Neural crest cell (in vitro differentiated cells): ENCODE measurements around the gene UCN2. TPM values are rescaled to one million over a fixed set of nuclear protein-coding genes. Genes with fewer than 3 reads are reported as not detected.

Experiments used
- DNase-seq: peaks from one replicate; pipeline ENCODE4 v3.0.0; 2021; ENCODE audit warnings: low read depth, mixed read lengths, low spot score
- H3K27ac Mint-ChIP-seq: one replicate; pipeline ENCODE4 v1.8.0; 2021; ENCODE audit warnings: mild to moderate bottlenecking, mixed read lengths; ENCODE audit not compliant: unreplicated experiment
- H3K27me3 Mint-ChIP-seq: 2 replicates; pipeline ENCODE4 v1.8.0; 2021; ENCODE audit warnings: low read depth, mild to moderate bottlenecking, mixed read lengths
- H3K36me3 Mint-ChIP-seq: 2 replicates; pipeline ENCODE4 v1.8.0; 2021; ENCODE audit warnings: low read depth, mild to moderate bottlenecking, mixed read lengths
- H3K4me1 Mint-ChIP-seq: 2 replicates; pipeline ENCODE4 v1.8.0; 2021; ENCODE audit warnings: mixed read lengths
- H3K4me3 Mint-ChIP-seq: one replicate; pipeline ENCODE4 v1.8.0; 2021; ENCODE audit warnings: mild to moderate bottlenecking, mixed read lengths
- H3K9me3 Mint-ChIP-seq: 2 replicates; pipeline ENCODE4 v1.8.0; 2021; ENCODE audit warnings: mixed read lengths
- CTCF ChIP-seq: fragments of 200-600 bp; sonication (generic); conservative IDR thresholded peaks from 2 replicates; pipeline ENCODE4 v1.5.0; 2021; ENCODE audit warnings: antibody characterized with exemption, mild to moderate bottlenecking
- total RNA-seq: library from RNA; stranded (reverse); gene quantifications from 2 replicates; pipeline ENCODE4 v1.2.1, GENCODE V29; 2021

UCN2 gene
- total RNA-seq, 1 donor from 2014 or later, result 1.3 TPM

- DNase-seq, result no peak
- Mint-ChIP-seq H3K9me3 (no peaks in the 10 kb centered on the region), H3K4me3 (no peak overlapping the region), H3K27me3 (no peaks in the 10 kb centered on the region), H3K27ac (peak overlapping the region; percentile 98), H3K4me1 (peaks cover 47% of the 10 kb centered on the region), H3K36me3 (no peaks in the 10 kb centered on the region)
- no peak for TF ChIP-seq CTCF
These were observed 1.1 kb downstream of the UCN2 start for GRCh38 chr3:48562367-48563095.

GRCh38 chr3:48561045-48561736 is 2.4 kb downstream of the UCN2 start:
- no peaks in the 10 kb centered on the region for H3K36me3 Mint-ChIP-seq
- peak overlapping the region; percentile 80 for H3K4me3 Mint-ChIP-seq
- peak; percentile 62 for DNase-seq

GRCh38 chr3:48560648-48561018 is 2.9 kb downstream of the UCN2 start:
- Mint-ChIP-seq H3K27me3 (no peaks in the 10 kb centered on the region), H3K9me3 (no peaks in the 10 kb centered on the region), H3K27ac (peak overlapping the region; percentile 72), H3K4me1 (peaks cover 55% of the 10 kb centered on the region), H3K4me3 (peak overlapping the region; percentile 80), H3K36me3 (no peaks in the 10 kb centered on the region)
- no peak for TF ChIP-seq CTCF
- DNase-seq, result no peak

More at GRCh38 chr3:48561045-48561736, 2.4 kb downstream of the UCN2 start:
- peak overlapping the region; percentile 46 for H3K27ac Mint-ChIP-seq
- H3K9me3 Mint-ChIP-seq, result no peaks in the 10 kb centered on the region
- peak; percentile 41 for TF ChIP-seq CTCF
- H3K27me3 Mint-ChIP-seq, result no peaks in the 10 kb centered on the region
- peaks cover 52% of the 10 kb centered on the region for H3K4me1 Mint-ChIP-seq

GRCh38 chr3:48558493-48559134 is 5.0 kb downstream of the UCN2 start:
- no peaks in the 10 kb centered on the region for H3K9me3 Mint-ChIP-seq
- H3K4me1 Mint-ChIP-seq, result peaks cover 54% of the 10 kb centered on the region
- H3K36me3 Mint-ChIP-seq, result no peaks in the 10 kb centered on the region
- H3K27me3 Mint-ChIP-seq, result no peaks in the 10 kb centered on the region
- peak overlapping the region; percentile 32 for H3K27ac Mint-ChIP-seq
- H3K4me3 Mint-ChIP-seq, result peak overlapping the region; percentile 96
- DNase-seq, result no peak
- TF ChIP-seq CTCF, result peak; percentile 19

GRCh38 chr3:48556796-48557626 is 6.6 kb downstream of the UCN2 start, which contains the start of gene PFKFB4:
TSS of gene PFKFB4 (minus strand) at chr3:48556803. CDS start at chr3:48556777, 26 bp downstream.
- no peaks in the 10 kb centered on the region for H3K27me3 Mint-ChIP-seq
- H3K4me1 Mint-ChIP-seq, result peaks cover 45% of the 10 kb centered on the region
- H3K9me3 Mint-ChIP-seq, result no peaks in the 10 kb centered on the region
- H3K4me3 Mint-ChIP-seq, result peak within 1 kb of the TSS; percentile 96
- DNase-seq, result peak; percentile 97
- peak within 1 kb of the TSS; percentile 41 for H3K27ac Mint-ChIP-seq
- no peaks in the 10 kb centered on the region for H3K36me3 Mint-ChIP-seq
- peak; percentile 26 for TF ChIP-seq CTCF
